OCI-M2 (cell line): ENCODE data around the gene SEZ6L.

Experiments
- DNase-seq: peaks from one replicate; lab custom pipeline; 2025; ENCODE audit not compliant: unreplicated experiment; lab: John Stamatoyannopoulos, UW

Gene SEZ6L

DNA sequence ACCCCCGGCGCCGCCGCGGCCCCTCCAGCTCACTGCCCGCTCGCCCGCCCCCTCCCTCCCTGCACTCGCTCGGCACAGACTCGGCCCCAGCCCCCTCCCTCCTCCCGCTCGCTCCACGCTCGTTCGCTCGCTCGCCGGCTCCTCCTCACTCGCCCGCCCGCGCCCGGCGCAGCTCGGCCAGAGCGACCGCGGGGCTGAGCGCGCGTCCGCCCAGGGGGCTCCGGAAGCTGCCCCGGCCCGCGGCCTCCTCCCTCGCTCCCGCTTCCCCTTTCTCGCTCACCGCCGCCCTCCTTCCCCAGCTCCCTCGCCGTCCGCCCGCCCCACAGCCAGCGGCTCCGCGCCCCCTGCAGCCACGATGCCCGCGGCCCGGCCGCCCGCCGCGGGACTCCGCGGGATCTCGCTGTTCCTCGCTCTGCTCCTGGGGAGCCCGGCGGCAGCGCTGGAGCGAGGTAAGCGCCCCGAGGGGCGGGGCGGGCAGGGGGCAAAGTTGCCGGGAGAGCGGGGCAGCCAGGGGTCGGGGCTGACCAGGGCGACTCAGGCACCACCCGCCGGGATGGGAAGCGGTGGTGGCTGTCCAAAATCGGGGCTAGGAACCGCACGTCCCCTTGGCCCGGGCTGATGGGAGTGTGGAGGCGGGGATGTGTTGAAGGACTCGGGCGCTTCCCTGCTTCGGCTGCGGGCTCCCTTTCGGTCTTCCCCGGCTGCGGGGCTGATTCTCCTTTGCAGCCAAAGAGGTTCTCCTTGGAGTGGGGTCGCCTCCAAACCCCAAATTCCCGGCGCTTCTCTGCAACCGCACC, at the start of gene SEZ6L:
SEZ6L (plus strand) TSS at position 148 of the 797 bp plus-strand sequence; CDS start at position 356, 208 bp downstream.
- DNase-seq = no peak

DNA sequence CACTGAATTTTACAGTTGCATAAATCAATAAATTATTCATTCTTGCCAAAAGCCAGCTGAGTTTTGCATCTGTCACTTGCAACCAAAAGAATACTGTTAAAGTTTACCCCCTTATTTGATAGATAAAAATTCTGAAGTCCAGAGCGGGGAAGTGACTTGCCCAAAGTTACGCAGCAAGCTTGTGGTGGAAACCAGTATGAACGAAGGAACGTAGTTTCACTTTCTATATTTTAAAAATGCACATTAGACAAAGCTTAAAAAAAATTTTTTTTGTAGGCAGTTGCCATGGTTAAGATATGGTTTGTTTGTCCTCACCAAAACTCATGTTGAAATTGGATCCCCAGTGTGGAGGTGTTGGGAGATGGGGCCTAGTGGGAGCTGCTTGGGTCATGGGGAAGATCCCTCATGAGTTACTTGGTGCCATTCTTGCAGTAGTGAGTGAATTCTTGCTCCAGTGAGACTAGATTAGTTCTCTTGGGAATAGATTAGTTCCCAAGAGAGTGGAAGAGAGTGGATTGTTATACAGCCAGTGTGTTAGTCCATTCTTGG, 46.3 kb upstream of the SEZ6L start:
- no peak for DNase-seq

DNA sequence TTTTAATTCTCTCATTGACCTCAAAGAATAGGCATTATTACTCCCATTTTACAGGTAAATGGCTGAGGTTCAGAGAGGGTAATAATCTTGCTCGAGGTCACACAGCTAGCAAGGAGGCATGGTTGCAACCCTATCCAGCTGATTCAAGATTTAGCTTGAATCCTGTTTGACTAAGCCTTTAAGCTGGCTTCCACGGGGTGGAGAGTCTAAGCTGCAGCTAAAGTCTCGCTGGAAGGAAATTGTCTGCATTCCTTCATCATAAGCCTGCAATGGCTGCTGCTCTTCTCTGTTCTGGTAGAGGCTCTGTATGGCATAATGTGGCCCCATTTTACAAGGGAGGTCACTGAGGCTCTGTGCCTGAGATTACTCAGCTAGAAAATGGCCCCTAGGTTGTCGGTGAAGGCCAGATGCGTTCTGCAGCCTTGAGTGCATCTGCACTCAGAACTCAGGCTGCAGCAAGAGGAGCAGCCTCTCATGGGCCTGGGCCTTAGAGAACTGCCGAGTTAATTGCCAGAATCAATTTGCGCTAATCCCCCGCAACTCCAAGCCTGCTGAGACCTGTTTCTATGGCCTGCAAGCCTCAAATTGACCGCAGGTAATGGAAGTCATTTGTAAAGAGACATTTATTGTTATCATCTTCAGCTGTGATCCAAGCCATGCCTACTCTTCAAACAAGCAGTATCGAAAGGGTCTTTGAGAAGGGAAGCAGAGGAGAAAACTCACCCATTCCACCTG, 44.1 kb upstream of the SEZ6L start:
- no peak for DNase-seq

DNA sequence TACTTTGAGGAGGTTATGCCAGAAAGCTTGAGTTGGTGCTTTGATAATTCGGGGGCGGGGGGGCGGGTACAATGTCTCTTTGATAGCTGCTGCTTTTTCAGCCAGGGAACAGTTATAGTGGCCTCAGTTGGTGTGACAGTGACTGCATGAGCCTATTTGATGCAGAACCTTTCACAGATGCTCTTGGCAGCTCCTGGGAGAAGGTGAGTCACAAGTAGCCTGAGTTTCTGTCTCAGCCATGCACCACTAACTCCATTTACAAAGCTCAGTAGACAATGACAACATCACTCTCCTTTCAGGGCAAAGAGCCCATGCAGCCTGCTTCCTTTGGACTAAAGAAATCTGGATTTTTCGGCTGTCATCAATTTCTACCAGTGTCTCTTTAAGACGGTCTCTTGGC, 42.1 kb upstream of the SEZ6L start:
- DNase-seq = no peak

DNA sequence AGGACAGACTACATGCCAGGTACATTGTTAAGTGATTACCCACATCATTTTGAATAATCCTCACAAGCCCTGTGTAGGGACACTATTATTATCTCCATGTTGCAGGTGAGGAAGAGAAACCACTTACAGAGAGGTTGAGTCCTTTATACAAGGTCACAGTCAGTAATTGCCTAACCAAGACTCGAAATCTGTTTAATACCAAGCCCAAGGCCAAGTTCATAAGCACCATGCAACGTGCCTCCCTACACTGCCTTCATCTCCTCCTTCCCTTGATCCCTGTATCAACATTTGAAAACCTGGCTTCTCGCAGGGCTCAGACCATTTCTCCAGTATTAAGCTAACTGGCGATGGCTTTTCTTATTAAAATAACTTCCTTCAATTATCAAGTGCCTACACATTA, 41.7 kb upstream of the SEZ6L start:
- no peak for DNase-seq

DNA sequence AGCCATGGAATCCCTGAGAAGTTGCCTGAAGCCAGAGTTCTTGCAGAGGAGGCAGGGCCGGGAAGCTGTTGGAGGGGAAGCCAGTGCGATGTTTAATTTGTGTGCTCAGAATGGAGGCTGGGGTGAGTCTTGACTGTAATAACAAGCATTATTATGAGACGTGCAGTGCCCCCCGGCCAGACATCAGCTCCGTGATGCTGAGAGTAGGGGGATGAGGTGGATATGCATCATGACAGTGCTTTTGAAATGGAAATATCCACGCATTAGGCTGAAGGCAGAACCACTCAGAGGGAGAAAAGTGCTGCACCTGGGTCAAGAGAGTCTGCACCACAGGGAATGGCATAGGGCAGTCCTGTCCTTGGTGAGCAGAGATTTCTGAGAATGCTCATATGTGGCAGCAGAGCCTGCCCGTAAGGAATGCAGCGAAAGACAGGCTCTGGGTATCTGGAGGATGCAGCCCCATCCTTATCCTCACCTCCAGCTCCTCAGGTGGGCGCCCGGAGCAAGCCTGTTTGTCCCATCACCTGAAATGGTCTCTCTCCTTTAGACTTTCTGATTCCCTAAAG, 37.6 kb upstream of the SEZ6L start:
- no peak for DNase-seq

DNA sequence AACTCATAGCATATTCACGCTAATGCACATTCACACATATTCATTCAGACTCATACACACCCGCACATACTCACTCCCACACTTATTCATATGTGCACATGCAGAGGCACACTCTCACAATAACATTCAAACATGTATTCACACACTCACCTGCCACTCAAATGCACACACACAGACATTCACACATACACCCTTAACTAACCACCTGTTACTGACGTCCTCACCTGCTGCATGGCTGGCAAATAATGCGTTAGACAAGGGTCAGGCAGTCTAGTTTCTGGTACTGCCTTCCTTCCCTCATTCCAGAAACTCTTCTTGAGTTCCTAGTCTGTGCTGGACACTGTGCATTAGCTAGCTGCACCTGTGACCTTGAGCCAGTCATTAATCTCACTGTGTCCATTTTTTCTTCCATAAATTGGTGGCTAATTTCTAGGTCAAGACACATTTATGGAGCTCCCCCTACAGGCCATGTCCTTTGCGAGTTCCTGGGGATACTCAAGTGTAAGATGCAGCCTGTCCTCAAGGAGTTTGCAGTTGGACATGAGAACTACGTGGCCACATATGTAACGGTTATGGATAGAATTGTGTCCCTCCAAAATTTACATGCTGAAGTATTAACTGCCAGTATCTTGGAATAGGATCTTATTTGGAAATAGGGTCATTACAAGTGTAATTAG, 34.5 kb upstream of the SEZ6L start:
- DNase-seq = no peak

DNA sequence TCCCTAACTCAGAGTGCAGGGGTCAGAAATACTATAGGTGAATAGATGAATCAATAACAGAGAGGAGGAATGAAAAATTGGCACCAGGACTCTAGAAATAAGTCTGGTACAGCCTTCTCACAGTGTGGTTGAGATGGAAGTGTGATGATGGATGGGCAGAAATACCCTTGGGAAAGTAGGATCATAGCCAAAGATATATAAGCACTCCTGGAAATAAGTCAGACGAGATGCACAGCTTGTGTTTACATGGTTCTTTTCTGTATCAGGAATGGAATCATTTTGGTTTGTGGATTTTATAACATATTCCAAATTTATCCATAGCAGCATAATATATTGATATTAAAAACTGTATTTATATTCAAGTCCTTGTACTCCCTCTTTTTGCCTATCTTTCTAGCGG, 33.5 kb upstream of the SEZ6L start:
- DNase-seq = no peak

DNA sequence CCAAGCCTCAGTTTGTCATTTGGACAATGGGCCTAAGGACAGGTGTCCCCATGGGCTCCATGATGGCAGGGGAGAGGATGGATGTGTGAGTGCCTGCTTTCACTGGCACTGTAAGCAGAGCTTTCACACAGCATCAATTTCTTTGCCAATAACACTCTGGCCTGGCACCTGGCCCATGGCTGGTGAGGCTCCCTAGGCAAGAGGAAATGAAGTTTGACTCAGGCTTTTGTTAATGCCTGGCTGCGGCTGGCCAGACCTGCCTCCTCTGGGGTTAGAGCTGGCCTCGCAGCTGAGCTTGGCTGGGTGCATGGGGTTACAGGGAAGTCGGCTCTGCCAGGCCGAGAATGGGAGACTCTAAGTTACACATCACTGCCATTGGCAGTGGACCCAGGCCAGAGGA, 30.0 kb upstream of the SEZ6L start:
- DNase-seq = no peak

DNA sequence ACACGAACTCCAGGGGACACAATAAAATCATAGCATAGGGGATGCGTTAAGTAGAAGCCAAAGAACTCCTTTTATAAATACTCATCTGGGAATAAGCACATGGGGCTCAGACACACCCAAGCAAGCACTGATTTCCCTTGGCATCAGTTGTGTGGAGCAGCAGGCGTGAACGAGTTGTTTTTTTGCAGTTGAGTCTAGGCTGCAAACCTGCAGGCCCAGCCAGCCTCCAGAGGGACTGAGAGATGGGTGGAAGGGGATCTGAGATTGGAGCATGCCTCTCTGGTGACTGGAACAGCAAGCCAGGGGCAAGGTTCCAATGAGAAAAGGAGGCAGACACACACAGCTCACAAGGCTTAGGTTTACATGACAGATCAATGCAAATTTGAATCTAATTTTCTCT, 27.4 kb upstream of the SEZ6L start:
- DNase-seq = no peak

DNA sequence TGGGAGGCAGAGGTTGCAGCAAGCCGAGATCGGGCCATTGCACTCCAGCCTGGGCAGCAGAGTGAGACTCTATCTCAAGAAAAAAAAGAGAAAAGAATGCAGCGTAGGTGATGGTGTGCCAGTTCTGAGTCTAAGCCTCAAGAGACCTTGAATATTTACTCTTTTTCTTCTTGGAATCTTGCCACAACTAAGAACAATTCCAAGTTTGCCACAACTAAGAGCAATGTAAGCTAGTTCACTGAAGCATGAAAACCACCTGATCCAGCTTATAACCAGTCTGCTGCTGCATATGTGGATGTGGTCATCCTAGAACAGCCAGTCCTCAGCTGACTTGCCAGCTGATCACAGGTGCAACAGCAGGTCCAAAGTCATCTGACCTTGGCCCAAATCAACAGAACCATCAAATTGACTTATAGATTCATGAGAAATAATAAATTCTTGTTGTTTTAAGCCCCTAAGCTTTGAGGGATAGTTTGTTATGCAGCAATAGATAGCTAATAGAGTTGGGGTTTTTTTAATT, 25.4 kb upstream of the SEZ6L start:
- no peak for DNase-seq

DNA sequence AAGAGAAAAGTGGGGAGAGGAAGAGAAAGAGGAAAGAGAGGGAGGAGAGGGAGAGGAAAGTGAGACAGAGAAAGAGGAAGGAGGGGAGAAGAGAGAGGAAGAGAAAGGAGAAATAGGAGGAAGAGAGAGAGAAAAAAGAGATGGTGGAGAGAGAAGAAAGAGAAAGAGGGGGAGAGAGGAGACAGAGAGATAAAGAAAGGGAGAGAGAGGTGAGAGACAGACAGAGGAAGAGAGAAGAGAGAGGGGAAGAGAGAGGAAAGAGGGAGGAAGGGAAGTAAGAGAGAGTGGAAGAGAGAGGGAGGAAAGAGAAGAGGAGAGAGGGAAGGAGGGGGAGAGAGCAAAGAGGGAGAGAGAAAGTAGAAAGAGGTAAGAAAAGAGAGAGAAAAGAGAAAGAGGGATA, 9.4 kb upstream of the SEZ6L start:
- no peak for DNase-seq

DNA sequence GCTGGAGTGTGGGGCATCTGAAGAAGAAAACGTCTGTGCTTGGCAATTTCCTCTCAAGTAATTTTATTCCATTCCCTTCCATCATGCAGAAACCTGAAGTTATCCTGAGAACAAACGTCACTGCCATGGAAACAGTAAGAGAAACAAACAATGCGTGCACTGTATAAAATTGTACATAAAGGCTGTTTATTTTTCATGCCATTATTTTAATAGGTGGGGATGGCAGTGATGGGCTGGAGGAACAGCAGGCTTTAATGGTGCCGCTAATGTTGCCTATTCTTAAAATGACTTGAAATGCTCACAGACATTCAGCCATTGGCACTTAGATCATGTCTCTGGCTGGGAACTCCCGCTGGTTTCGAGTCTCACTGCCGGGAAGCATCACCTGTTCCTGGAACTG, 7.5 kb upstream of the SEZ6L start:
- no peak for DNase-seq

DNA sequence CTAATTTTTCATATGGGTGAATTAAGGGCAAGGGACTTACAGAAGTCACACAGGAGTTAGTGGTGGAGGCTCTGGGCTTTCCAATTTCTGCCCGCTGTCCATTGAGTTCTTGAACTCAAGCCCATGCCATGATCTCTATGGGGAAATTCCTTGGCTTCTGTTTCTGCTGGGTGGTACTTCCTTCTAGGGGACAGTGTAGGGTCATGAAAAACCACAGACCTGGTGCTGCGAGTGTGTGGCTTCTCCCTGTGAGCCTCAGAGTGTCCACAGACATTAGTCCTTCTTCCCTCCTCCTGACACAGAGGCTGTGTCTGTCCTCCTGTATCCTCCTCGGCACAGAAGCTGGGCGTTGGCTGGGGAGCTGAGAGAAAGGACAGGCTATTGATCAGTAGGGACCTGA, 6.3 kb upstream of the SEZ6L start:
- DNase-seq = no peak

DNA sequence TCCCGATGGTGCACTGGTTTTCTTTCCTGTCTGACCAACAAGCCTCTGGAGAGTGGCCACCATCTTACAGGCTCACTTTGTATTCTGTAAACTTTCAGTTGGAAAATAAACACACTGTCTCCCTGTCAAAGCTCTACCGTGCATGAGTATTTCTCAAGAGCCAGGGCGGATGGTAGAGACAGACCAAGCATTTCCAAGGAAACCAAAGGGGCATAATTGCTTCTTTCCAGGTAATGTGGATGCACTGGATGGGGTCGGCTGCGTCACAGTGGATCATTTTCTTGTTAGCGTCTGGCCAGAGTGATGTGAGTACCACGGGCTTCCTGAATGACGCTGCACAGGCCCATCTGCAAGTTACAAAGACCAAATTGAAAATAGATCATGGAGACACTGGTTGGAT, 5.1 kb upstream of the SEZ6L start:
- DNase-seq = no peak

DNA sequence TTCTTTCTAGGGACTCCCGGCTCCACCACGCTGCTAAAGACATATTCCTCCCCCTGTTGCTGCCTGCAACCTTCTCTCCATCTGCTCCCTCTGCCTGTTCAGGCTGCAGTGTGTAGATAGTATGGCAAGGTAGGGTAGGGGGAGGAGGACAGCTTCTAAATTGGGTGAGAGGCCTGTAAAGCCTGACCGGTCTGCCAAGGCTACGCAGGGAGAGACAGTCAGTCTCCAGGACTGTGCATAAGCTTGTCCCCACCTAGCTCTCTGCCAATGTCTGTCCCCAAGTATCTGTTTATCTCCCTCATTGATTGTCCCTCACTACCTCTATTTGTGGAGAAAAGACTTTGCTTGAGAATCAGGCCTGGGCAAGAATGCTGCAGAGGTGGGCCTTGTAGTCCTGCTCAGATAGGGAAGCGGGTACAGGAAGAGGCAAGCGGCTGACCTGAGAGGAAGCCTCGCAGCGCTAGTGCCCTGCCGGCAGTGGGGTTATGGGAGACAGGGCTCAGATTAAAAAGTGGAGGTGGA, 871 bp upstream of the SEZ6L start:
- DNase-seq = no peak

DNA sequence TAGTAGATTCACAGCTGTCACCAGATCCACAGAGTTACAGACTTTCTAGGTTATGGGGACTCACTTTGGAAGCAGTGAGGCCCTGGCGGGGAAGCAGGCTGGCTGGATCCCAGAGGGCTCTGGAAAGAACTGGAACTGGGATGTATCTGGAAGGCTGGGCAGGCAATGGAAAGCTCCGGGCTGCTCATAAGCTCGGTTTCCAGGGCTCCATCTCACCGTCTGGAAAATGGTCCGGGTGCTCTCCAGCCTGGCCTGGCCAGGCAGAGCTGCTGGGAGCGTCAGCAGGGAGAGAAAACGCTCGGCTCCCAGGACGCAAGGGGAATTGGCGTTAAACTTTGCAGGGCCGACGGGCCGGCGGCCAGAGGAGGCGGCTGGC, 335 bp upstream of the SEZ6L start:
- DNase-seq = no peak

DNA sequence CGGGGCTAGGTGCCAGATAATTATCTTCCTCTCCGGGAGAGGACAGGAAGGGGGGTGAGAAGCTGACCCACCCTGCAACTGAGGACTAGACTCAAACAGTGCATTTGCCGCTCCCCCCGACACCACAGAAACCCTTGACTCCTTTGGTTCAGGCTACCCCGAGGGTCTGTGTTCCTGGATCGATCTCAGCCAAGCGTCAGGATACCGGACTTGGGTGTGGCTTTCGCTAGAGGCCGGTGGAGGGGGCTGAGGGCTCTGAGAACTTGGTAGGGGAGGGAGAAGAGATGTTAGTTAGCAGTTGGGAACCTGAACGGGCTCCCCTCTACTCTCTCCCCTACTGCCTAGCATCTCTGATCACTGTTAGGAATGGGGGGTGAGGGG, 840 bp downstream of the SEZ6L start:
- DNase-seq = no peak

DNA sequence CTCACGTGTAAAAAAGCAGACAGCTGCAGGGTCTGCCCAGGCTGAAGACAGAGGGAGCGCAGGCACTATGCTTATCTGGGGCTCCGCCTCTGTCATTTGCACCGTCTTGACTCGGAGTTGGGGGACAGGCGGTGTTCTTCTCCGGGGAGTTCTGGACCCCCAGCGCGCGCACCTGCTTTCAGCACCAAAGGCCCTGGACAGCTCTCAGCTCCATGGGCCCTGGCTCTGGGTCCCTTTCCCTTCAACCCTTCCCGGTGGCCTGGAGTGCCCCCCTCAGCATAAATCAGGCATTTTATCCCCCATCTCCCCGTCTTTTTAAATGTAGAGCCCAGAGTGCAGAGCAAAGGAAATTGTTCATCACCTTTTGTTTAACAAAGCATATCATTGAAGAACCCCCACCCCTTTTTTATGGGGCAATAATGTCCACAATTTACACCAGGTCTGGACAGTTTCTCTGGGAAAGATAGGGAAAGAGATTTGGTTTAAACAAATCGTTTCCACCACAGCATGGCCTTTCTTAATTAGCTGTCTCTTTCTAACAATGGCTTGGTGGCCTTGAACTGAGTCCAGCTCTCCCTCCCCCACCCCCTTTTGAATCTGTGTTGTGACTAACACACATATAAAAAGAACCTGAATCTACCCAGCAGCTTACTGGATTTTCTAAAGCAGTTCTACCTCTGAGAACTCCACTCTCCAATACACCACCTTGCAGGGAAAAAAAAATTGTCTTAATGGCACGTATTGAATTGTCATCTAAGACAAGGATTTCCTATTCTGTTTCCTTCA, 1.7 kb downstream of the SEZ6L start:
- no peak for DNase-seq

DNA sequence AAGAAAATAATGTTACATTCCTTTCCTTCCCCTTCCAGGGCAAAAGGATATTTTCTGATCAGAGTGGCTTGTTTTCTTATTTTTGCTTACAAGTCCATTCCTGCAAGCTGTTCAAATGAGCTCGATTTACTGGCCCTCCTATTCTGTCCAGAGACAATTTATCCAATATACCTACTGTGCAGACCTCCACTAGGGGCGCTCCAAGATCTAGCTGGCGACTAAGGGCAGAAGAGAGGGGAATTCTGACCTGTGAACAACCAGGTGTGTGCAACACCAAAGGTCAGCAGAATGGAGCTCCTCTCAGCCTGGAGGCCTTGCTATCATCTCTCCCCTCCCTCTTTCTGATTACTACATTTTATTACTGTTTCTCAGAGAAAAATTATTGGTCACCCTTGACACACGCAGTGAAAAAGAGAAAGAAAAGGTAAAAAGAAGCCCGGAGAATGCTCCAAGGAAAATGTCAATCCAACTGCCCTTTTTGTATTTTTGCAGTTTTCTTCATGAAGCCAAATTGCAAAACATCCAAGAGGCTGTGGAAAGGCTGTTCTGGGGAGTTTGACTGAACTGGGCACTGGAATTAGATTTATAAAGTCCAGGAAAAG, 3.2 kb downstream of the SEZ6L start:
- DNase-seq = no peak
